K562 (cell line): ENCODE data around the gene ZNF451. TPM values are rescaled to one million over a fixed set of nuclear protein-coding genes. Genes with fewer than 3 reads are reported as not detected.

Source experiments
- ATAC-seq: fragments of 200-7000 bp; cut with Tn5 transposase; 3 replicates; pipeline ENCODE4 v1.9.1; 2020; ENCODE audit warnings: moderate library complexity
- BruUV-seq: library from RNA; stranded (reverse); fragments of 400-500 nt; replicated peaks from 2 replicates; lab custom pipeline; 2021; lab: Mats Ljungman, UMichigan
- CTCF ChIA-PET: fragments of 300-600 bp; formaldehyde crosslinking; extraction: SDS; loops from one replicate; lab custom pipeline; 2021; ENCODE audit warnings: low intra/inter-chr PET ratio; lab: Yijun Ruan, JAX
- POLR2A ChIA-PET: fragments of 300-600, 350-650 bp; sonication (Branson Sonifier 250); formaldehyde crosslinking; extraction: SDS; loops from one replicate; lab custom pipeline; 2021; ENCODE audit warnings: antibody characterized with exemption, inconsistent platforms; lab: Yijun Ruan, JAX
- DNase-seq, 4 experiments: peaks; one replicate each; pipeline versions ENCODE4 v3.0.0 to v3.0.0-alpha.2; 2011 to 2018; ENCODE audit warnings: low spot score in 3 of 4, mixed read lengths in 3 of 4; ENCODE audit errors: extremely low read depth in 1 of 4
- FAIRE-seq: peaks from 2 replicates; lab custom pipeline; 2011; peaks lifted over from hg19 to GRCh38; lab: Jason Lieb, UNC
- H2AFZ ChIP-seq: 2 replicates; pipeline ENCODE4 v1.6.0; 2011; ENCODE audit warnings: low read depth, low read length, control low read depth, inconsistent platforms
- H3K27ac ChIP-seq: fragments of 200-600 bp; 3 replicates; pipeline ENCODE4 v1.8.0; 2011; ENCODE audit warnings: low read depth, mild to moderate bottlenecking, control low read depth, inconsistent platforms, low read length, moderate library complexity, mixed read lengths; ENCODE audit errors: extremely low read depth
- H3K27me3 ChIP-seq, 2 experiments: fragments of 300-600 bp in 1 of 2; 2 replicates in 1 of 2; 3 replicates in 1 of 2; pipeline versions ENCODE4 v1.6.0 to v1.8.0; 2011; ENCODE audit warnings: inconsistent platforms in 2 of 2, low read length in 2 of 2, mild to moderate bottlenecking in 1 of 2, mixed read lengths in 1 of 2, moderate library complexity in 1 of 2; ENCODE audit not compliant: control insufficient read depth in 2 of 2, insufficient read depth in 2 of 2
- H3K36me3 ChIP-seq: fragments of 300-600 bp; 3 replicates; pipeline ENCODE4 v1.8.0; 2011; ENCODE audit warnings: mild to moderate bottlenecking, low read length, inconsistent platforms; ENCODE audit not compliant: control insufficient read depth, insufficient read depth
- H3K4me1 ChIP-seq, 2 experiments: fragments of 200-600 bp in 1 of 2; replicated peaks in 1 of 2; 2 replicates in 1 of 2; 3 replicates in 1 of 2; pipeline versions ENCODE4 v1.5.1 to v1.8.0; 2011; ENCODE audit warnings: inconsistent platforms in 2 of 2, low read length in 2 of 2, mild to moderate bottlenecking in 1 of 2, mixed read lengths in 1 of 2, moderate library complexity in 1 of 2; ENCODE audit not compliant: control insufficient read depth in 2 of 2, insufficient read depth in 2 of 2
- H3K4me2 ChIP-seq: 2 replicates; pipeline ENCODE4 v1.6.1; 2011; ENCODE audit warnings: low read length, control low read depth, inconsistent platforms, mixed read lengths; ENCODE audit not compliant: insufficient read depth
- H3K4me3 ChIP-seq: fragments of 200-600 bp; sonication (generic), shearing (Covaris generic); 2 replicates; pipeline ENCODE4 v1.5.1; 2016; ENCODE audit warnings: control low read depth, inconsistent platforms
- H3K79me2 ChIP-seq: fragments of 200-600 bp; 3 replicates; pipeline ENCODE4 v1.8.0; 2011; ENCODE audit warnings: low read length, inconsistent platforms; ENCODE audit not compliant: control insufficient read depth, insufficient read depth
- H3K9ac ChIP-seq, 2 experiments: 2 replicates each; pipeline versions ENCODE4 v1.6.0 to v1.6.1; 2011; ENCODE audit warnings: low read depth in 2 of 2, low read length in 2 of 2, control low read depth in 1 of 2, inconsistent platforms in 1 of 2, mild to moderate bottlenecking in 1 of 2, mixed read lengths in 1 of 2; ENCODE audit not compliant: insufficient read depth in 1 of 2
- H3K9me1 ChIP-seq: one replicate; pipeline ENCODE4 v1.6.0; 2011; ENCODE audit warnings: inconsistent platforms, mild to moderate bottlenecking, low read length, moderate library complexity; ENCODE audit not compliant: control insufficient read depth, insufficient read depth
- H3K9me3 ChIP-seq: replicated peaks from 2 replicates; pipeline ENCODE4 v1.5.1; 2011; ENCODE audit warnings: low read depth, low read length, inconsistent platforms; ENCODE audit not compliant: control insufficient read depth, insufficient read depth
- H4K20me1 ChIP-seq: replicated peaks from 2 replicates; pipeline ENCODE4 v1.6.1; 2011; ENCODE audit warnings: low read length, inconsistent platforms, mixed read lengths; ENCODE audit not compliant: control insufficient read depth, insufficient read depth
- EGR1 ChIP-seq: fragments of 450-650 bp; conservative IDR thresholded peaks from 2 replicates; pipeline ENCODE4 v1.6.1; 2017; ENCODE audit warnings: mild to moderate bottlenecking
- IFI16 ChIP-seq: fragments of 250-450 bp; sonication (Bioruptor Pico); IDR thresholded peaks from 2 replicates; pipeline ENCODE4 v2.1.2; 2022; ENCODE audit warnings: mild to moderate bottlenecking, inconsistent platforms
- MTF1 ChIP-seq: fragments of 250-450 bp; sonication (Bioruptor Pico); IDR thresholded peaks from 2 replicates; pipeline ENCODE4 v1.9.0; 2021; ENCODE audit warnings: moderate library complexity, mild to moderate bottlenecking, inconsistent platforms, borderline replicate concordance
- POLR2B ChIP-seq: fragments of 450-650 bp; IDR thresholded peaks from 2 replicates; pipeline ENCODE4 v1.6.1; 2018; ENCODE audit warnings: low read depth; ENCODE audit not compliant: partially characterized antibody
- TEAD4 ChIP-seq, 2 experiments: sonication (generic) in 1 of 2; formaldehyde crosslinking in 1 of 2; IDR thresholded peaks; 2 replicates each; pipeline versions ENCODE4 v1.6.1 to v1.8.0; 2012 to 2022; ENCODE audit warnings: borderline replicate concordance in 1 of 2, inconsistent platforms in 1 of 2, low read length in 1 of 2, mild to moderate bottlenecking in 1 of 2, missing genetic modification reagents in 1 of 2
- WGBS: fragments of 100-300 bp; shearing (Covaris generic); methylation state at CpG from one replicate; pipeline ENCODE4 v1.1.6; 2016; ENCODE audit warnings: low coverage, mixed read lengths; ENCODE audit not compliant: insufficient coverage; ENCODE audit errors: missing lambda C conversion rate; 5-methylcytosine and 5-hydroxymethylcytosine counted together
- in situ Hi-C: fragments of 300-500 bp; cut with MboI; formaldehyde crosslinking; loops from 4 replicates; pipeline ENCODE4 v1.15.0; 2018; ENCODE audit warnings: inconsistent platforms, mixed read lengths
- intact Hi-C: fragments of 100-400 bp; cut with micrococcal nuclease; formaldehyde crosslinking; loops from 2 replicates; pipeline ENCODE4 v1.14.2; 2022
- polyA plus RNA-seq, 8 experiments: library from polyadenylated mRNA; depleted of rRNA in 4 of 8; stranded (reverse) in 5 of 8; unstranded in 3 of 8; fragments of >200 nt; fragmentation: Nextera tagmentation in 2 of 8; fragmentation: Illumina TruSeq in 1 of 8; extraction: Ambion mirVana in 2 of 8; extraction: Trizol in 1 of 8; gene quantifications; 2 replicates each; pipeline versions ENCODE4 v1.2.1 to v1.2.3, GENCODE V29; 2011 to 2014; ENCODE audit warnings: inconsistent platforms in 1 of 8, missing spikeins in 1 of 8
- total RNA-seq, 7 experiments: library from RNA; depleted of rRNA in 6 of 7; stranded (reverse); fragments of >200 nt in 6 of 7; fragmentation: Illumina TruSeq in 2 of 7; extraction: Trizol in 2 of 7; gene quantifications; 2 replicates each; pipeline versions ENCODE4 v1.2.1 to v1.2.3, GENCODE V29; 2011 to 2021; ENCODE audit warnings: low replicate concordance in 1 of 7
- TF ChIP-seq, protein P1 (sequence below): fragments of 250-450 bp; sonication (Bioruptor Pico); IDR thresholded peaks from 2 replicates; pipeline ENCODE4 v1.4.0; 2020; ENCODE audit warnings: mild to moderate bottlenecking, moderate library complexity
- TF ChIP-seq, protein P2 (sequence below): IDR thresholded peaks from 2 replicates; pipeline ENCODE4 v1.6.1; 2014; ENCODE audit warnings: antibody characterized with exemption
- TF ChIP-seq, protein P3 (sequence below): sonication (generic); formaldehyde crosslinking; IDR thresholded peaks from 2 replicates; pipeline ENCODE4 v1.8.0; 2022; ENCODE audit warnings: missing genetic modification reagents, mild to moderate bottlenecking, borderline replicate concordance

Gene ZNF451
- total and polyA plus RNA-seq, 9 of the 15 experiments (the other 6 are each of a cell fraction or from before 2014, with no cell fraction given), result 16.1 to 74.3 (median 38.3) TPM

DNA sequence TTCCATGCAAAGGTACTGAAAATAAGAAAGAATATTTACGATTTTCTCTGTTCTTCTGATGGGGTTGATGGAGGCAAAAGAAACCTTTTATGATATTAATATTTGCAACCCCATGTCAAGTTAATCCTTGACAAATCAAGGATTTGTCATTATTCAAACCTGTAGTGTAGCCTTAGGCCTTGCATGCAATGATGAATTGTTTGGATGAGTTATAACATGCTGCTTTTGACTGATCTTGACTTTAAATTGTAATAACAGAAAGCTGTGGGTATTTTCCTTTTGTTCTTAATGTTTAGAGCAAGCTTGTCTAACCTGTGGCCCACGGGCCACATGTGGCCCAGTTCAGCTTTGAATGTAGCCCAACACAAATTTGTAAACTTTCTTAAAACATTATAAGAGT, 69.1 kb downstream of the ZNF451 start (continued):
- TF ChIP-seq TEAD4 (IDR thresholded peaks at IDR 0.05; ENCODE audit: low read length), result no peak
- TF ChIP-seq TEAD4 (CRISPR knock-in tag; IDR thresholded peaks at IDR 0.05; ENCODE audit: borderline replicate concordance), result no peak
- TF ChIP-seq, protein P1, sequence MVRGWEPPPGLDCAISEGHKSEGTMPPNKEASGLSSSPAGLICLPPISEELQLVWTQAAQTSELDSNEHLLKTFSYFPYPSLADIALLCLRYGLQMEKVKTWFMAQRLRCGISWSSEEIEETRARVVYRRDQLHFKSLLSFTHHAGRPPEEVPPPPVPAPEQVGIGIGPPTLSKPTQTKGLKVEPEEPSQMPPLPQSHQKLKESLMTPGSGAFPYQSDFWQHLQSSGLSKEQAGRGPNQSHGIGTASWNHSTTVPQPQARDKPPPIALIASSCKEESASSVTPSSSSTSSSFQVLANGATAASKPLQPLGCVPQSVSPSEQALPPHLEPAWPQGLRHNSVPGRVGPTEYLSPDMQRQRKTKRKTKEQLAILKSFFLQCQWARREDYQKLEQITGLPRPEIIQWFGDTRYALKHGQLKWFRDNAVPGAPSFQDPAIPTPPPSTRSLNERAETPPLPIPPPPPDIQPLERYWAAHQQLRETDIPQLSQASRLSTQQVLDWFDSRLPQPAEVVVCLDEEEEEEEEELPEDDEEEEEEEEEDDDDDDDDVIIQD, result no peak
- no peak for TF ChIP-seq MTF1
- TF ChIP-seq EGR1, result no peak
- no peak for TF ChIP-seq POLR2B
- TF ChIP-seq IFI16, result no peak

DNA sequence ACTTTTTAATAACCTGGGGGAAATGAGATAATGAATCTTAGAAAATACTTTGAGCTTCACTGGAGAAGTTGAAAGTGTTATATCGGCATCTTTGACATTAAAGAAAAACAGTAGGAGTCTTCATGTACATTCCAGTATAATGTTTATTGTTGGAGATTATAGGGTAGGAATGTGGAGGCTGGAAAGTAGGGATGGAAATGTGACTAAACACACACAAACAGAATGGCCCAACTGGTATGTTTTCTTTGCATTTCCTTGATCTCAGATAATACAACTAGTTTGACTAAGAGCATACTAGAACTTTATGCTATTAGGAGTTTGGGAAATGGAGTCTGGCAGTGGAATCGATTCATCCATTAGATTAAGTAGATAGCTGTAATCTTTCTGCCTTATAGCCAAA, 72.0 kb downstream of the ZNF451 start:
- FAIRE-seq (peak; percentile 6), DNase-seq (no peak), ATAC-seq (no peak)
- intact Hi-C loops, result no loop called here
- H3K79me2 ChIP-seq, result no peaks in the 10 kb centered on the region
- no peak overlapping the region for H3K4me2 ChIP-seq
- TF ChIP-seq, protein P2, sequence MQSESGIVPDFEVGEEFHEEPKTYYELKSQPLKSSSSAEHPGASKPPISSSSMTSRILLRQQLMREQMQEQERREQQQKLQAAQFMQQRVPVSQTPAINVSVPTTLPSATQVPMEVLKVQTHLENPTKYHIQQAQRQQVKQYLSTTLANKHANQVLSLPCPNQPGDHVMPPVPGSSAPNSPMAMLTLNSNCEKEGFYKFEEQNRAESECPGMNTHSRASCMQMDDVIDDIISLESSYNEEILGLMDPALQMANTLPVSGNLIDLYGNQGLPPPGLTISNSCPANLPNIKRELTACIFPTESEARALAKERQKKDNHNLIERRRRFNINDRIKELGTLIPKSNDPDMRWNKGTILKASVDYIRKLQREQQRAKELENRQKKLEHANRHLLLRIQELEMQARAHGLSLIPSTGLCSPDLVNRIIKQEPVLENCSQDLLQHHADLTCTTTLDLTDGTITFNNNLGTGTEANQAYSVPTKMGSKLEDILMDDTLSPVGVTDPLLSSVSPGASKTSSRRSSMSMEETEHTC, result no peak
- TF ChIP-seq, protein P3, sequence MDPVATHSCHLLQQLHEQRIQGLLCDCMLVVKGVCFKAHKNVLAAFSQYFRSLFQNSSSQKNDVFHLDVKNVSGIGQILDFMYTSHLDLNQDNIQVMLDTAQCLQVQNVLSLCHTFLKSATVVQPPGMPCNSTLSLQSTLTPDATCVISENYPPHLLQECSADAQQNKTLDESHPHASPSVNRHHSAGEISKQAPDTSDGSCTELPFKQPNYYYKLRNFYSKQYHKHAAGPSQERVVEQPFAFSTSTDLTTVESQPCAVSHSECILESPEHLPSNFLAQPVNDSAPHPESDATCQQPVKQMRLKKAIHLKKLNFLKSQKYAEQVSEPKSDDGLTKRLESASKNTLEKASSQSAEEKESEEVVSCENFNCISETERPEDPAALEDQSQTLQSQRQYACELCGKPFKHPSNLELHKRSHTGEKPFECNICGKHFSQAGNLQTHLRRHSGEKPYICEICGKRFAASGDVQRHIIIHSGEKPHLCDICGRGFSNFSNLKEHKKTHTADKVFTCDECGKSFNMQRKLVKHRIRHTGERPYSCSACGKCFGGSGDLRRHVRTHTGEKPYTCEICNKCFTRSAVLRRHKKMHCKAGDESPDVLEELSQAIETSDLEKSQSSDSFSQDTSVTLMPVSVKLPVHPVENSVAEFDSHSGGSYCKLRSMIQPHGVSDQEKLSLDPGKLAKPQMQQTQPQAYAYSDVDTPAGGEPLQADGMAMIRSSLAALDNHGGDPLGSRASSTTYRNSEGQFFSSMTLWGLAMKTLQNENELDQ (CRISPR knock-in tag), result no peak
- no TSS peak for BruUV-seq
- POLR2A ChIA-PET, result interaction anchor here (1.2 kb wide), 1 partner anchor 10 kb away, joined by 6 read pairs; the partner anchor contains the start of gene BAG2
- no peak overlapping the region for H2AFZ ChIP-seq
- H3K4me3 ChIP-seq, result no peak overlapping the region
- no peaks in the 10 kb centered on the region for H4K20me1 ChIP-seq
- H3K9me1 ChIP-seq, result no peaks in the 10 kb centered on the region
- H3K27me3 ChIP-seq, result no peaks in the 10 kb centered on the region
- H3K27ac ChIP-seq, result no peak overlapping the region
- WGBS, result 100% methylated on average over 2 of the region's 2 CpGs
- peaks cover 6% of the 10 kb centered on the region for H3K9me3 ChIP-seq
- CTCF ChIA-PET, result no interaction called here
- in situ Hi-C loops, result no loop called here
- no peak overlapping the region for H3K9ac ChIP-seq
- peaks cover 65% of the 10 kb centered on the region for H3K36me3 ChIP-seq
- H3K4me1 ChIP-seq, result no peaks in the 10 kb centered on the region
